ENCODE results near the gene SAMSN1.
"Not testable (repeated sequence)": the region's sequence is repeated elsewhere in the genome, so short reads cannot be mapped to it uniquely, and the experiment has no call there.

SAMSN1 gene

DNA sequence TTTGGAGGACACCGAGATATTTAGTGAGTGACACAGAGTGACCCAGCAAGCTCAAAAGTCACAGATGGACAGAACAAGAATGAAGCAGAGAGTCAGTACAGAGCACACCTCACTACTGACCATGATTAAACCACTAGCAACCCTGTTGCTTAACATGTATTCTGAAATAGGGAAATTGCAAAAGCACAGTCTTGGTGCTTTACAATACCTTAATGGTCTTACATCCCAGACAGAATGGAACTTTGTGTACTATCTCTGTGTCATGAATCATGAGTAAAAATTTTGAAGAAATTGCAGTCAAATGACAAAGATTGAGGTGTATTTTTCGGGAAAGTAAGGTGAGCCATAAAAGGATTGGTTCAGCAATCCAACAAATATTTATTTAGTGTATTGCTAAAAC, 2.7 kb upstream of the SAMSN1 start:
- TF ChIP-seq ZNF707 (tag by site-specific recombination; IDR thresholded peaks at IDR 0.05) (no peak), RBAK (tag by site-specific recombination; IDR thresholded peaks at IDR 0.05) (no peak), ZNF114 (tag by site-specific recombination; IDR thresholded peaks at IDR 0.05) (no peak), ZNF600 (tag by site-specific recombination; IDR thresholded peaks at IDR 0.05) (no peak), ZNF488 (tag by site-specific recombination; IDR thresholded peaks at IDR 0.05) (no peak), ZNF843 (tag by site-specific recombination; IDR thresholded peaks at IDR 0.05) (no peak), ZNF658 (tag by site-specific recombination; IDR thresholded peaks at IDR 0.05) (no peak), ZBTB11 (tag by site-specific recombination; conservative IDR thresholded peaks at IDR 0.05; ENCODE audit: low read depth) (no peak)
- Histone ChIP-seq H3K36me3 (ENCODE audit: control insufficient read depth in 2 of 2, insufficient read depth in 1 of 2, low read length in 2 of 2) (no peaks in the 10 kb centered on the region), H3K4me1 (ENCODE audit: control insufficient read depth, insufficient read depth, low read length) (no peaks in the 10 kb centered on the region), H3K27ac (ENCODE audit: extremely low read depth, low read depth, low read length) (no peak overlapping the region), H3K4me3 (ENCODE audit: low read depth, low read length) (no peak overlapping the region), H3K9me3 (ENCODE audit: control insufficient read depth, insufficient read depth, low read depth, low read length) (no peaks in the 10 kb centered on the region)
- ChIA-PET CTCF (no interaction called here), POLR2A (no interaction called here)

DNA sequence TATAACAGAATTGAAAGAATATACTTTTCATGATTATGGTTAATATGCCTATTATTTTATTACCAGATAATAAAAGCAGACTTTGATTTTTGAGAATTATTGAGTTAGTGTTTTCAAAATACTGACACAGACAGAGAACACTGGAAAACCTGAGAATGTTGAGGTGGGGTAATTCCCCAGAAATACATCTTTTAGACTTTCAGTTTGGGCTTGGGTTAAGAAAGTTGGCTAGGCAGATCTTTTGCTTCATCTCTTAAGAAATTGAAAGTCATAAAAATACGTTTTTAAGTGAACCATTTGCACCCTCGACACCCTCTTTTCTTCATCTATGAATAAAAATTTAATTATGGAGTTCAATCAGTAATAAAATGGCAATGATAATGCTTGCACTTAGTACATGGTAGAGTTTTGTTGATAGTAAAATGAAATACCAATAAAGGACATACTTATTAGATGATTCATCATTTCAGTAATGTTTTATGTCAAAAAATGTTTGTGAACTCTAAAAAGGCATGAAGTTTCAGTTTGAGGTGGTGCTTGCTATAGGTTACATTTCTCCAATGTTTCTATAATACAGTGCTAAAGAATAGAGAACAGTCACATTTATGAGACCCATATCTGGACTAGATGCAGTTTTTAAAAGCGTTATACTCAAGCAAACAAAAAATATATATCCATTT, 1.9 kb upstream of the SAMSN1 start:
- Histone ChIP-seq H3K36me3 (ENCODE audit: control insufficient read depth in 2 of 2, insufficient read depth in 1 of 2, low read length in 2 of 2) (no peaks in the 10 kb centered on the region), H3K9me3 (ENCODE audit: control insufficient read depth, insufficient read depth, low read depth, low read length) (no peaks in the 10 kb centered on the region), H3K27ac (ENCODE audit: extremely low read depth, low read depth, low read length) (no peak overlapping the region), H3K4me1 (ENCODE audit: control insufficient read depth, insufficient read depth, low read length) (no peaks in the 10 kb centered on the region), H3K4me3 (ENCODE audit: low read depth, low read length) (no peak overlapping the region)
- ChIA-PET POLR2A (no interaction called here), CTCF (no interaction called here)
- no peak for TF ChIP-seq REPIN1 (tag by site-specific recombination; IDR thresholded peaks at IDR 0.05; ENCODE audit: low read depth)
- no peak for TF ChIP-seq ZBTB11 (tag by site-specific recombination; conservative IDR thresholded peaks at IDR 0.05; ENCODE audit: low read depth)
- no peak for TF ChIP-seq KLF16 (tag by site-specific recombination; IDR thresholded peaks at IDR 0.05)

DNA sequence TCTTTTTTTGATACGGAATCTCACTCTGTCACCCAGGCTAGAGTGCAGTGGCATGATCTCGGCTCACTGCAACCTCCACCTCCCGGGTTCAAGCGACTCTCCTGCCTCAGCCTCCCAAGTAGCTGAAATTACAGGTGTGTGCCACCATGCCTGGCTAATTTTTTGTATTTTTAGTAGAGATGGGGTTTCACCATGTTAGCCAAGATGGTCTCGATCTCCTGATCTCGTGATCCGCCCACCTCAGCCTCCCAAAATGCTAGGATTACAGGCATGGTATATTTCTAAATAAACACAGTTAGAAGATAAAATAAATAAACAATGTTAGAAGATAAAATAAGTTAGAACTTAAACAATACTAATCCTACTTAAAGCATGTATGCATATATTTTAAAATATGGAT, 604 bp upstream of the SAMSN1 start:
- H3K4me1 ChIP-seq (ENCODE audit: control insufficient read depth, insufficient read depth, low read length); POLR2A ChIA-PET; H3K27ac ChIP-seq (ENCODE audit: extremely low read depth, low read depth, low read length): not testable (repeated sequence)

GRCh38 chr21:14543983-14544382, 2.1 kb downstream of the SAMSN1 start:
- H3K4me3 ChIP-seq (ENCODE audit: low read depth, low read length) = no peak overlapping the region
- no peak overlapping the region for H3K27ac ChIP-seq (ENCODE audit: extremely low read depth, low read depth, low read length)
- ChIA-PET POLR2A (no interaction called here), CTCF (no interaction called here)
- no peak for TF ChIP-seq ZNF791 (tag by site-specific recombination; IDR thresholded peaks at IDR 0.05)
- no peak for TF ChIP-seq PRDM4 (tag by site-specific recombination; IDR thresholded peaks at IDR 0.05)
- TF ChIP-seq GLIS2 (tag by site-specific recombination; IDR thresholded peaks at IDR 0.05) = no peak
- TF ChIP-seq ZNF585B (tag by site-specific recombination; IDR thresholded peaks at IDR 0.05) = no peak
- no peak for TF ChIP-seq OSR2 (tag by site-specific recombination; IDR thresholded peaks at IDR 0.05)
- no peaks in the 10 kb centered on the region for H3K36me3 ChIP-seq (ENCODE audit: control insufficient read depth in 2 of 2, insufficient read depth in 1 of 2, low read length in 2 of 2)
- H3K4me1 ChIP-seq (ENCODE audit: control insufficient read depth, insufficient read depth, low read length) = no peaks in the 10 kb centered on the region
- H3K9me3 ChIP-seq (ENCODE audit: control insufficient read depth, insufficient read depth, low read depth, low read length) = no peaks in the 10 kb centered on the region

More for the DNA sequence above, 604 bp upstream of the SAMSN1 start:
- CTCF ChIA-PET; H3K4me3 ChIP-seq (ENCODE audit: low read depth, low read length); H3K36me3 ChIP-seq (ENCODE audit: control insufficient read depth in 2 of 2, insufficient read depth in 1 of 2, low read length in 2 of 2); H3K9me3 ChIP-seq (ENCODE audit: control insufficient read depth, insufficient read depth, low read depth, low read length): not testable (repeated sequence)
